Heart right ventricle (tissue), 16 donors: ENCODE measurements around the gene SH2D3C. TPM values are rescaled to one million over a fixed set of nuclear protein-coding genes. Genes with fewer than 3 reads are reported as not detected.

ENCODE experiments used
- ATAC-seq, 8 donors: fragments of 200-7000 bp; cut with Tn5 transposase; one replicate each; pipeline ENCODE4 v1.9.1; 2020; ENCODE audit warnings: mild to moderate bottlenecking in 8 of 8, moderate library complexity in 8 of 8, moderate number of reproducible peaks in 1 of 8
- DNase-seq, 2 donors: peaks; one replicate each; pipeline ENCODE4 v3.0.0-alpha.2; 2020
- H3K27ac ChIP-seq, 10 donors: fragments of 200-600 bp; sonication (generic) in 2 of 10; one replicate each; pipeline versions ENCODE4 v1.5.0 to v1.8.0; 2020 to 2022; ENCODE audit warnings: mild to moderate bottlenecking in 3 of 10
- H3K27me3 ChIP-seq, 7 donors: fragments of 200-600 bp; one replicate each; pipeline ENCODE4 v1.8.0; 2021 to 2022; ENCODE audit warnings: mild to moderate bottlenecking in 2 of 7
- H3K36me3 ChIP-seq, 9 donors: fragments of 200-600 bp; sonication (generic) in 1 of 9; one replicate each; pipeline versions ENCODE4 v1.5.0 to v1.8.0; 2020 to 2022; ENCODE audit warnings: mild to moderate bottlenecking in 2 of 9
- H3K4me1 ChIP-seq, 9 donors: fragments of 200-600 bp; sonication (generic) in 1 of 9; one replicate each; pipeline versions ENCODE4 v1.5.0 to v1.8.0; 2020 to 2022; ENCODE audit warnings: mild to moderate bottlenecking in 4 of 9
- H3K4me3 ChIP-seq, 10 donors: fragments of 200-600 bp; sonication (generic) in 2 of 10; one replicate each; pipeline versions ENCODE4 v1.5.0 to v1.8.0; 2020 to 2022; ENCODE audit warnings: mild to moderate bottlenecking in 7 of 10, moderate library complexity in 2 of 10
- H3K9me3 ChIP-seq, 11 donors: fragments of 200-600 bp in 10 of 11; sonication (generic) in 2 of 11; one replicate each; pipeline versions ENCODE4 v1.5.0 to v1.8.0; 2013 to 2022; ENCODE audit warnings: mild to moderate bottlenecking in 2 of 11, control low read depth in 1 of 11, moderate library complexity in 1 of 11
- CTCF ChIP-seq, 9 donors: fragments of 200-600 bp; sonication (generic) in 2 of 9; IDR thresholded peaks; one replicate each; pipeline versions ENCODE4 v1.5.0 to v1.8.0; 2021 to 2022; ENCODE audit warnings: antibody characterized with exemption in 9 of 9, mild to moderate bottlenecking in 5 of 9, moderate library complexity in 1 of 9
- WGBS, 2 donors: extraction: QIAGEN DNeasy Blood & Tissue Kit; methylation state at CpG; one replicate each; pipeline ENCODE4 v1.1.7; 2013; ENCODE audit warnings: inconsistent platforms in 1 of 2; 5-methylcytosine and 5-hydroxymethylcytosine counted together
- intact Hi-C, 10 donors: fragments of 100-400 bp; cut with DNase I; formaldehyde crosslinking; loops; one replicate each; pipeline versions ENCODE4 v1.11.1 to v1.14.2; 2022
- polyA plus RNA-seq, 2 donors: library from polyadenylated mRNA; stranded (reverse); fragments of 200-250 nt; gene quantifications; one replicate each; pipeline ENCODE4 v1.2.3, GENCODE V29; 2013
- total RNA-seq, 10 donors: library from RNA; stranded (reverse); fragmentation: NEBNext Ultra II Directional in 3 of 10; extraction: Animal tissue kit (Norgen Biotek cat#: 25700) in 3 of 10; gene quantifications; one replicate each; pipeline versions ENCODE4 v1.2.1 to v1.2.4, GENCODE V29; 2021 to 2023
- donor health status: Arrhythmogenic right ventricular cardiomyopathy.
- donor health status: ischemic (EF 13 %, LVEDD 7.1; RV severe dilation, severe dysfunction).
- donor health status: healthy with polysubstance abuse.
- donor health status: DM: no; HTN: yes; CAD: no.
- donor health status: DM: no; HTN: no; CAD: no.
- donor health status: ischemic (EF 25% LVEDD 6.9; RV normal size, moderate dysfunction).
- donor health status: ischemic (EF 25% LVEDD 5.7; RV mildly dilated, moderate dysfunction).
- donor health status: healthy.
- donor health status: DM: yes; HTN: yes; CAD: no.
- donor health status: Ischemic cardiomyopathy.
- donor health status: ischemic (EF 35%, LVEDD 5.7; RV mildly dilated, moderate dysfunction).
- donor health status: nonischemic (EF 11% LVEDD 7.7; RV severe dilation, severe dysfunction).
- donor health status: DM: yes; HTN: yes; CAD: no.
- donor health status: PGD.
- donor health status: ischemic (EF 29% LVEDD 5.4; RV normal size, mild dysfunction).
- donor health status: nonischemic (EF 23%, LVEDD 6.1; RV moderate dilation, normal function).

SH2D3C gene
- total and polyA plus RNA-seq, 12 donors: 10.9 to 36.7 (median 18.8) TPM

GRCh38 chr9:127771570-127772189 is 6.8 kb downstream of the SH2D3C start:
- Histone ChIP-seq H3K27me3 (no peaks in the 10 kb centered on the region), H3K9me3 (no peaks in the 10 kb centered on the region), H3K4me1 (peaks cover 2 to 62% (median 28%) of the 10 kb centered on the region in 9 donors), H3K36me3 (peaks cover 0 to 24% (median 0%) of the 10 kb centered on the region in 9 donors), H3K27ac (peak overlapping the region in 7 of 10 donors; percentile 15 to 97 (median 38)), H3K4me3 (peak overlapping the region in 9 of 10 donors; percentile 52 to 75 (median 65))
- ATAC-seq: no peak
- no peak for DNase-seq
- 5% methylated on average over 19 of the region's 19 CpGs for WGBS, 2 donors
- no peak for TF ChIP-seq CTCF (IDR thresholded peaks at IDR 0.05)
- intact Hi-C loops: no loop called here

- Histone ChIP-seq H3K27me3 (no peaks in the 10 kb centered on the region), H3K27ac (peak overlapping the region; percentile 71 to 97 (median 88)), H3K4me3 (peak overlapping the region; percentile 42 to 75 (median 64)), H3K4me1 (peaks cover 4 to 65% (median 34%) of the 10 kb centered on the region in 9 donors), H3K36me3 (peaks cover 0 to 30% (median 0%) of the 10 kb centered on the region in 9 donors), H3K9me3 (no peaks in the 10 kb centered on the region)
- TF ChIP-seq CTCF (IDR thresholded peaks at IDR 0.05): no peak
- 2% methylated on average over 43 of the region's 43 CpGs for WGBS, 2 donors
- intact Hi-C loops: no loop called here
- ATAC-seq (peak; percentile 95 to 98 (median 96)), DNase-seq (peak; percentile 99)
These were observed 7.4 kb downstream of the SH2D3C start for GRCh38 chr9:127770905-127771569.

GRCh38 chr9:127770583-127770904 is 7.9 kb downstream of the SH2D3C start:
- H3K4me3 ChIP-seq: peak overlapping the region; percentile 42 to 75 (median 64)
- 34 to 43% methylated on average over 3 of the region's 3 CpGs for WGBS, 2 donors

More at GRCh38 chr9:127770583-127770904, 7.9 kb downstream of the SH2D3C start:
- no peaks in the 10 kb centered on the region for H3K27me3 ChIP-seq
- peaks cover 4 to 69% (median 39%) of the 10 kb centered on the region in 9 donors for H3K4me1 ChIP-seq
- no peaks in the 10 kb centered on the region for H3K9me3 ChIP-seq
- intact Hi-C loops: no loop called here
- H3K36me3 ChIP-seq: peaks cover 0 to 35% (median 0%) of the 10 kb centered on the region in 9 donors
- DNase-seq (no peak), ATAC-seq (no peak)
- TF ChIP-seq CTCF (IDR thresholded peaks at IDR 0.05): no peak
- H3K27ac ChIP-seq: peak overlapping the region; percentile 71 to 97 (median 88)
